ENCODE results near the gene TMED5. TPM values are rescaled to one million over a fixed set of nuclear protein-coding genes. Genes with fewer than 3 reads are reported as not detected.
A peak's percentile ranks its signal among the peaks of the same experiment; 100 is the strongest.
"Not testable (repeated sequence)": the region's sequence is repeated elsewhere in the genome, so short reads cannot be mapped to it uniquely, and the experiment has no call there.

The TMED5 gene
- total RNA-seq, 1 donor from 2014 or later: 43.0 TPM

GRCh38 chr1:93167006-93167405, 13.2 kb downstream of the TMED5 start:
- no peak overlapping the region for H3K4me3 Mint-ChIP-seq
- peaks cover 49% of the 10 kb centered on the region for H3K36me3 Mint-ChIP-seq
- no peaks in the 10 kb centered on the region for H3K27me3 Mint-ChIP-seq (ENCODE audit: low read depth)
- no peak for TF ChIP-seq CTCF (IDR thresholded peaks at IDR 0.05; ENCODE audit: unreplicated experiment)
- DNase-seq (ENCODE audit: low spot score in 2 of 2, unreplicated experiment in 2 of 2): no peak
- H3K27ac Mint-ChIP-seq: no peak overlapping the region
- peaks cover 39% of the 10 kb centered on the region for H3K9me3 Mint-ChIP-seq
- peaks cover 6% of the 10 kb centered on the region for H3K4me1 Mint-ChIP-seq

- Mint-ChIP-seq H3K36me3 (peaks cover 44% of the 10 kb centered on the region), H3K9me3 (peaks cover 39% of the 10 kb centered on the region)
- not testable (repeated sequence) for DNase-seq (ENCODE audit: low spot score in 2 of 2, unreplicated experiment in 2 of 2); H3K4me3 Mint-ChIP-seq; H3K27ac Mint-ChIP-seq; H3K4me1 Mint-ChIP-seq; H3K27me3 Mint-ChIP-seq (ENCODE audit: low read depth)
Observed at GRCh38 chr1:93165895-93166294, 14.3 kb downstream of the TMED5 start.

- no peak overlapping the region for H3K27ac Mint-ChIP-seq
- no peak overlapping the region for H3K4me3 Mint-ChIP-seq
Observed at GRCh38 chr1:93164816-93165215, 15.4 kb downstream of the TMED5 start.

GRCh38 chr1:93163314-93163713, 16.9 kb downstream of the TMED5 start:
- Mint-ChIP-seq H3K36me3 (peaks cover 37% of the 10 kb centered on the region), H3K9me3 (peaks cover 27% of the 10 kb centered on the region)
- not testable (repeated sequence) for DNase-seq (ENCODE audit: low spot score in 2 of 2, unreplicated experiment in 2 of 2); H3K4me3 Mint-ChIP-seq; H3K27me3 Mint-ChIP-seq (ENCODE audit: low read depth); H3K4me1 Mint-ChIP-seq; H3K27ac Mint-ChIP-seq

More at GRCh38 chr1:93164816-93165215, 15.4 kb downstream of the TMED5 start:
- no peaks in the 10 kb centered on the region for H3K4me1 Mint-ChIP-seq
- H3K36me3 Mint-ChIP-seq: peaks cover 42% of the 10 kb centered on the region
- H3K27me3 Mint-ChIP-seq (ENCODE audit: low read depth): no peaks in the 10 kb centered on the region
- TF ChIP-seq CTCF (IDR thresholded peaks at IDR 0.05; ENCODE audit: unreplicated experiment): no peak
- DNase-seq (ENCODE audit: low spot score in 2 of 2, unreplicated experiment in 2 of 2): no peak
- peaks cover 39% of the 10 kb centered on the region for H3K9me3 Mint-ChIP-seq

DNA sequence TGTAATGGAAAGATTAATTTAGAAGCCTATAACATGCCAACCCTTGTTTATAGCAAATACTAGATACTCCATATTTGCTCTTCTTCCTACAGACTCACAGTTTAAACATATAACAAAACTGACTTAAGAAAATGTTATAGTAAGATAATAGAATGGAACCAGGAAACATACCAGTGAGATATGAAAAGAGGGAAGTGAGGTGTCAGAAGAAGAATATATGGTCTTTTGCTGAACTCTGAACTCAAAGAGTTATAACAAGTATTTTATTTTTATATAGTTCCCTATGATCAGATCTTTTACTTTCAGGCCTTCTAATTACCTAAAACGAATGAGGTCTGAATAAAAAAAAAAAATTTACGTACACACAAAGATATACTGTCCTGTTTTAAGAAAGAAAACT, 20.9 kb downstream of the TMED5 start:
- Mint-ChIP-seq H3K9me3 (no peaks in the 10 kb centered on the region), H3K27ac (peak overlapping the region; percentile 37), H3K4me3 (no peak overlapping the region), H3K27me3 (ENCODE audit: low read depth) (no peaks in the 10 kb centered on the region), H3K4me1 (no peaks in the 10 kb centered on the region), H3K36me3 (peaks cover 13% of the 10 kb centered on the region)
- no peak for DNase-seq (ENCODE audit: low spot score in 2 of 2, unreplicated experiment in 2 of 2)
- no peak for TF ChIP-seq CTCF (IDR thresholded peaks at IDR 0.05; ENCODE audit: unreplicated experiment)

DNA sequence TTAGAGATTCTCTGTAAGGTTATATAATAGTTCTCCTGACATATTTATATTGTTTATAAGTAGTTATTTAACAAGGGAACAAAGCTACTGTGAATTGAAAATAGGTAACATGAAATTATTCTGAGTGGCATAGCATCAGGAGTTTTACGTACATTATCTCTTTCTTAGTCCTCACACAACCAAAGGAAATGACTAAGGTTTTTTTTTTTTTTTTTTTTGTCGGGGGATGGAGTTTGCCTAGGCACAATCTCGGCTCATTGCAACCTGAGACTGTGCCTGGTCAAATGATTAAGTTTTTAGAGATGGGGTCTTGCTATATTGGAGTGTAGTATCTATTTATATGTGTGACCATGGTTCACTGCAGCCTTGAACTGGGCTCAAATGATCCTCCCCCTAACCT, 24.9 kb downstream of the TMED5 start:
- no peaks in the 10 kb centered on the region for H3K9me3 Mint-ChIP-seq
- no peak overlapping the region for H3K27ac Mint-ChIP-seq
- no peak for TF ChIP-seq CTCF (IDR thresholded peaks at IDR 0.05; ENCODE audit: unreplicated experiment)
- no peaks in the 10 kb centered on the region for H3K4me1 Mint-ChIP-seq
- no peak overlapping the region for H3K4me3 Mint-ChIP-seq
- H3K27me3 Mint-ChIP-seq (ENCODE audit: low read depth): no peaks in the 10 kb centered on the region
- DNase-seq (ENCODE audit: low spot score in 2 of 2, unreplicated experiment in 2 of 2): no peak
- H3K36me3 Mint-ChIP-seq: peaks cover 12% of the 10 kb centered on the region

DNA sequence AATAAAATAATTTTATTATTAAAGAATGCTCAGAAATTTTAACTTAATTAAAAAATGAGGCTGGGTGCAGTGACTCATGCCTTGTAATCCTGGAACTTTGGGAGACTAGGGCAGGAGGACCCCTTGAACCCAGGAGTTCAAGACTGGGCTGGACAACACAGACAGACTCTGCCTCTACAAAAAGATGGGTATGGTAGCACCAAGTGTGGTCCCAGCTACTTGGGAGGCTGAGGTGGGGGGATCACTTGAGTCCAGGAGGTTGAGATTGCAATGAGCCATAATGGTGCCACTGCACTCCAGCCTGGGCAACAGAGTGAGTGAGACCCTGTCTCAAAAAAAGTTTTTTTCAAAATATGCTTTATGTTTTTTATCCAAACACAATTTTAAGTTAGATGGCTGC, 25.3 kb downstream of the TMED5 start:
- Mint-ChIP-seq H3K27ac (no peak overlapping the region), H3K36me3 (peaks cover 14% of the 10 kb centered on the region), H3K4me1 (no peaks in the 10 kb centered on the region), H3K27me3 (ENCODE audit: low read depth) (no peaks in the 10 kb centered on the region), H3K9me3 (no peaks in the 10 kb centered on the region), H3K4me3 (no peak overlapping the region)
- DNase-seq (ENCODE audit: low spot score in 2 of 2, unreplicated experiment in 2 of 2): no peak
- TF ChIP-seq CTCF (IDR thresholded peaks at IDR 0.05; ENCODE audit: unreplicated experiment): no peak

Measured in mesothelial cell of epicardium (in vitro differentiated cells).